DOHH2 (cell line): Measurements from ENCODE around the gene TPCN1.

Experiments used
- EZH2phosphoT487 ChIP-seq: fragments of 200-600 bp; sonication (generic); IDR thresholded peaks from 2 replicates; pipeline ENCODE4 v1.6.1; 2017; ENCODE audit warnings: borderline replicate concordance, mild to moderate bottlenecking, antibody characterized with exemption, low read length, moderate library complexity, mixed read lengths
- TF ChIP-seq, protein P1 (sequence below): fragments of 200-600 bp; sonication (generic); IDR thresholded peaks from one replicate; pipeline ENCODE4 v1.5.1; 2014; ENCODE audit warnings: antibody characterized with exemption, mild to moderate bottlenecking, low read depth, low read length; ENCODE audit not compliant: poor library complexity, severe bottlenecking

DNA sequence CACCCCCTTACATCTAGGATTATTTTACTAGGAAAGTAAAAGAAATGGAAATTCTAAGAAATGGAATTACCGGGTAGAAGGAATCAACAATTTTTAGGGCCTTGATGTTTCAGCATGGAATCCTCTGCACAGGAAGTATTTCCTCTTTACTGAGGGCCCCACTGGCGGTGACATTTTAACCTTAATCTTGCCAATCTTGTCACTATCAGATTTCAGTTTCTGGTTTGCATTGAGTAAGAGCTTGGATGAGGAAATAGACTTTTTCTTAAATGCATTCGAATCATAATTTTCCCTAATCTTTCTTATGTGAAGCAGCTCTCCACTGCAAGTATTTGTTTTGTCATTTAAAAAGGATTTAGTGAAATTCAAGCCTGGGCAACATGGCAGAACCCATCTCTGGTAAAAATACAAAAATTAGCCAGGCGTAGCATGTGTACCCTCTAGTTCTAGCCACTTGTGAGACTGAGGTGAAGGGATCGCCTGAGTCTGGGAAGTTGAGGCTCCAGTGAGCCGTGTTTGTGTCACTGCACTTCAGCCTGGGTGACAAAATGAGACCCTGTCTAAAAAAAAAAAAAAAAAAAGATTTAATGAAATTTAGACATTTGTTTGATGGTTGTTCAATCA is 40.7 kb downstream of the TPCN1 start:
- TF ChIP-seq, protein P1, sequence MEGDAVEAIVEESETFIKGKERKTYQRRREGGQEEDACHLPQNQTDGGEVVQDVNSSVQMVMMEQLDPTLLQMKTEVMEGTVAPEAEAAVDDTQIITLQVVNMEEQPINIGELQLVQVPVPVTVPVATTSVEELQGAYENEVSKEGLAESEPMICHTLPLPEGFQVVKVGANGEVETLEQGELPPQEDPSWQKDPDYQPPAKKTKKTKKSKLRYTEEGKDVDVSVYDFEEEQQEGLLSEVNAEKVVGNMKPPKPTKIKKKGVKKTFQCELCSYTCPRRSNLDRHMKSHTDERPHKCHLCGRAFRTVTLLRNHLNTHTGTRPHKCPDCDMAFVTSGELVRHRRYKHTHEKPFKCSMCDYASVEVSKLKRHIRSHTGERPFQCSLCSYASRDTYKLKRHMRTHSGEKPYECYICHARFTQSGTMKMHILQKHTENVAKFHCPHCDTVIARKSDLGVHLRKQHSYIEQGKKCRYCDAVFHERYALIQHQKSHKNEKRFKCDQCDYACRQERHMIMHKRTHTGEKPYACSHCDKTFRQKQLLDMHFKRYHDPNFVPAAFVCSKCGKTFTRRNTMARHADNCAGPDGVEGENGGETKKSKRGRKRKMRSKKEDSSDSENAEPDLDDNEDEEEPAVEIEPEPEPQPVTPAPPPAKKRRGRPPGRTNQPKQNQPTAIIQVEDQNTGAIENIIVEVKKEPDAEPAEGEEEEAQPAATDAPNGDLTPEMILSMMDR, result no peak
- TF ChIP-seq EZH2phosphoT487, result no peak
